NCI-H69 (cell line): ENCODE results near the gene GSTT2.
"Not testable (repeated sequence)": the region's sequence is repeated elsewhere in the genome, so short reads cannot be mapped to it uniquely, and the experiment has no call there.

Source experiments
- DNase-seq: peaks from one replicate; lab custom pipeline; 2025; lab: John Stamatoyannopoulos, UW

The GSTT2 gene

DNA sequence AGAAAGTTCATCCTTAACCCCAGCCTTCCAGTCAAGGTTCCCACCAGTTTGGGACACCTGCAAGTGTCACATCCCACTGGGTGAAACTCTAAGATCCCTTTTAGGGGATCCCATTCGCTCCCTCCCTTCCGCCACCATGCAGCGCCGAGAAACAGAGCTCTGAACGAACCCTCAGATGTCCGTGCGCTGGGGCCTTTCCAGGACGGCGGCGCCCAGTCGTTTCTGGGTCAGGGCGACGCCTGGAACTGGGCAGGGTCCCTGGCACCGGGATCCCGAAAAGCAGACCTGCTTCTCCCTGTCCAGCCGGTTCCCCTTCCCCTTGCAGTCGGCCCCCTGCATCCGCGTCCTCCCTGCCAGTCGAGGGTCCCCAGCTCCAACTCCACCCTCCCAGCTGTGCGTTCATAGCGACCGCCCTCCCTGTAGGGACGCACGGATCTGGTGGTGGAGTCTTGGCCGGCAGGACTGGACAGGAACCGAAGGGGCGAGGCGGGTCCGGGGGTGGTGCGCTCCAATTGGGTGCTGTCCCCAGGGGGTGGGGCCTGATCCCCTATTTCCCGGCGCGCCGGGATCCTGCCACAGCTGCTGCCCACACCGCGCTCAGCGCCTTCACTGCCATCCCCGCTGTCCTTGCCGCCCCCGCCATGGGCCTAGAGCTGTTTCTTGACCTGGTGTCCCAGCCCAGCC, at the start of gene GSTT2:
TSS of gene GSTT2 (plus strand) at position 578 of the 684 bp plus-strand sequence.
- not testable (repeated sequence) for DNase-seq

DNA sequence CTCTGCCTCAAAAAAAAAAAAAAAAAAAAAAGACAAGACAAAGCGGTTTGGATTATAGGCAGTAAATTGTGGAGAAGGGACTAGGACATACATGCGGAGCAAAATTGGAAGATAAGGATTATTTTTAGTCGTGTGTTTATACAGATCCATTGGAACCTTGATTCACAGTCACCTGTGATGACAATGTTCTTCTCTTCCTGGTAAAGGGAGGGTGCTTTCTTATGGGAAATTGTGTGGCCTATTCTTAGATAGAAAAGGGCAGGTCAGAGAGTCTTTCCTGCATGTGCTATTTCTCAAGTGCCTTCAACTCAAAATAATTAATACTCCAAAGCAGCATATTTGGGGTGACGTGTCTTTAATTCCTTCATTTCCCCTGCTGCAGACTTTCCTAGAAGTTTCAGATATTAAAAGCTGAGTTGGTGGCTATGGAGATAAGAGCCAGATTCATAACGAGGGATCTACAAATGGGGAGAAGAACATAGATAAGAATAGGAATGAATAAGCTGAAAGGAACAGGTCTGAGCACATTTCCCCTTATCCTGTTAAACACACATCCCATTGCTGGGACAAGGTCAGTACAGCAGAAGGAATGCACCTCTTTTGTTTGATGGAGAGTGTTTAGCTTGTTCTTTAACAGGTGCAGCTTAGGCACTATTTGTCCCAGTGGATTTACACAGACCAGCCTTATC, 41.5 kb upstream of the GSTT2 start:
- DNase-seq: no peak

DNA sequence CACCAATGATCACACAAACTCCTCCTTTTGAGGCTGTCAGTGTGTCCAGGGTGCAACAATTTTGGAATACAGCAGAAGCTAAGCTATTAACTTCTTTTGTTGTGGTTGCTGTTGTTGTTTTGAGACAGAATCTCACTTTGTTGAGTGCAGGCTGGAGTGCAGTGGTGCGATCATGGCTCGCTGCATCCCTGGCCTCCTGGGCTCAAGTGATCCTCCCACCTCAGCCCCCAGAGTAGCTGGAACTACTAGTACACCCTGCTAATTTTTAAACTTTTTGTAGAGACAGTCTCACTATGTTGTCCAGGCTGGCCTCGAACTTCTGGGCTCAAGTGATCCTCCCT, 40.9 kb upstream of the GSTT2 start:
- no peak for DNase-seq

DNA sequence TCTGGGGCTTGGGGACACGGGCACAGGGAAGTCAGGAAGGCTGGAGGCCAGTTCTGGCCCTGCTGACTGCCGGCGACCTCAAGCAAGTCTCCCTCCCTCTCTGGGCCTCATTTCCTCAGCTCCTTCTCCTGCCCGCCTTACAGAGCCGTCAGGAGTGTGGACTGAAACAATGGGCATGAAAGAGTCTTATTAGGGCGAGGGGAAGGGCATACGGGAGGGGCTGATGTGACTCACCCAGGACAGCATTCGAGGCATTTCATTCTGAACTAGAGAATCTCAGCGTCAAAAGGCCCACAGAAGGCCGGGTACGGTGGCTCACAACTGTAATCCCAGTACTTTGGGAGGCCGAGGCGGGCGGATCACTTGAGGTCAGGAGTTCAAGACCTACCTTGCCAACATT, 39.8 kb upstream of the GSTT2 start:
- DNase-seq: not testable (repeated sequence)

DNA sequence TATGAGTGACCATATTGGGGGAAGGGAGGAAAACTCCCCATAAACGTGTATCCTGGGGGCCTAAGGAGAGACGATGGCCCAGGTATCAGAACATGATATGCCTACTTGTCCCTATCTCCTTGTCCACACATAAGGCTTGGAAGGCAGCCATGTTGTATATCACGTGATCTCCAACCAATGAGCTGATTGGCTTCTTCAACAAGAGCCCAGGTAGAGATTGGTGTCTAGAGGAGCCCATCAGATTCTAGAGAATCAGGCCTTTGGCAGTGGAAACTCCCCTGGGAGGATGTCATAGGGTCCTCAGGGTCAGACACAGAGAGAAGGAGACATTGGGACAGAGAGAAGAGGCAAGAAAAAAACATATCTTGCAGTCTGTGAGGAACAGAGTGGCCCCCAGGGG, 32.5 kb upstream of the GSTT2 start:
- not testable (repeated sequence) for DNase-seq

DNA sequence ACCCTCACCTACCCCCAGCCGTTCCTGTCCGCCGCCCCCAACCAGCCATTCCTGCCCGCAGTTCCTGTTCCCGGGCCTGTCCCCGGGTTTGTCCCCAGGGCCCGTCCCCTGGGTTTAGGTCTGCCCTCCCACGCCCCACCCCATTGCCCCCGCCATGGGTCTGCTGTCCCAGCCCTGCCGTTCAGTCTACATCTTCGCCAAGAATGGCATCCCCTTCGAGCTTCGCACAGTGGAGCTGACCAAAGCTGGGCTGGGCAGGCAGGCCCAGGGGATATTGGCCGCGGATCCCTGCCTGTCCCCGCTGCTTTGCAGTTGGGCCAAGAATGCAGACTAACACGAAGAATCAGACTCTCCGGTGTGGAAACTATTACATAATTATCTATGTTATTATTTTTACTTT, 30.2 kb upstream of the GSTT2 start:
- DNase-seq: not testable (repeated sequence)

DNA sequence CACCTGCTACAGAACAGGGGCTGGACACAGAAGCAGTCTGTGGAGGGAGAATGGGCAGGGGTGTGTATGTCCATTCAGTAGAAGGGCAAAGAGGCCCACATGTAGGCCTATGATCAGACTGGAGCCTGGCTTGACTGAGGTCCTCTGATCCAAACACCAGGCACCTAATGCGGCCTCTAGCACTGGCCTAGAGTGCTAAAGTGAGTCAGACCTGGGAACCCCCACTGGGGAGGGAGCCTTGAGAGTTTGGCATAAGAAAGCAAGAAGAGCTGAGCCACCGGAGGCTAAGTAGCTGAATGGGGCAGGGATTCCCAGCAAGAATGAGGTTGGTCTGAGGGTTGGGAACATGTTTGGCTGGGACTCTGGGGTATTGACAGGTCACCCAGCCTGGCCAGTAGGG, 28.6 kb upstream of the GSTT2 start:
- not testable (repeated sequence) for DNase-seq

DNA sequence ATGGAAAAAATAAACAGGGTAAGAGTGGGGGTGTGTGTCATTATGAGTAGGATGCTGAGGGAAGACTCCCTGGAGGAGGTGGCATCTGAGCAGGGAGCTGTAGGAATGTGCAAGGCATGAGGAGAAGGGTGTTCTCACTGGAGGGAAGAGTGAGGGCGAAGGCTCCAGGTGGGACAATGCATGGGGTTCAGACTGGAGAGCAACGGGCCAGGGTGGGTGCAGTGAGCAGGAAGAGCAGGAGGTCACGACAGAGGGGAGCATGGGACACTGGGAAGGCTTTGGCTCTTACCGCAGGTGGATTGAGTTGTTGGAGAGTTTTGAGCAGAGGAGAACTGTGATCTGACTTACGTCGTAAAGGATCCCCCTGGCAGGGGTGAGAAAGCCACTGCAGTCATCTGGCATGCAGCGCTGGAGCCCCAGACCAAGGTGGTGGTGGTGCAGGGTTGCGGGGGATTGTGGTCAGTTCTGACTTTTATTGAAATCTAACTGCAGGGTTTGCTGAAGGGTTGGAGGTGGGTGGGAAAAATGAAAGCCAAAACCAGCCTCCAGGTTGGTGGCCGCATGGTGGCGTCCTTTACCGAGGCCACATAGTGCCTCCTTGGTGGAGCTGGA, 27.0 kb upstream of the GSTT2 start:
- not testable (repeated sequence) for DNase-seq

DNA sequence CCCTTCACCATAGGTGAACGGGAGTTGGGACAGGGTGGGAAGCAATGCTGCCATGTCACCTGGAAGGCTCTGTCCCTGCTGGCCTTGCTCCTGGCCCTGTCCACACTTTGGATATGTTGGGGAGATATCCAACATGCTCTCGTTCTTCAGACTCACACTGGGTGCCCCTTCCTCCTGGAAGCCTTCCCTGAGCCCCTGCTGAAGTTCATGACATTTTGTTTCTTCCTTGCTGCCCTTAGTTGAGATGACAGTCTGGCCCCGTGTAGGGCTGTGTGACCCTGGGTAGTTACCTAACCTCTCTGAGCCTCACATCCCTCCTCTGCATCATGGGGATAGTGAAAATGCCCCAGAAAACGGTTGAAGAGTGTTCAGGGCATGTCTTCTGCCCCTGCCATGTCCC, 26.4 kb upstream of the GSTT2 start:
- not testable (repeated sequence) for DNase-seq

DNA sequence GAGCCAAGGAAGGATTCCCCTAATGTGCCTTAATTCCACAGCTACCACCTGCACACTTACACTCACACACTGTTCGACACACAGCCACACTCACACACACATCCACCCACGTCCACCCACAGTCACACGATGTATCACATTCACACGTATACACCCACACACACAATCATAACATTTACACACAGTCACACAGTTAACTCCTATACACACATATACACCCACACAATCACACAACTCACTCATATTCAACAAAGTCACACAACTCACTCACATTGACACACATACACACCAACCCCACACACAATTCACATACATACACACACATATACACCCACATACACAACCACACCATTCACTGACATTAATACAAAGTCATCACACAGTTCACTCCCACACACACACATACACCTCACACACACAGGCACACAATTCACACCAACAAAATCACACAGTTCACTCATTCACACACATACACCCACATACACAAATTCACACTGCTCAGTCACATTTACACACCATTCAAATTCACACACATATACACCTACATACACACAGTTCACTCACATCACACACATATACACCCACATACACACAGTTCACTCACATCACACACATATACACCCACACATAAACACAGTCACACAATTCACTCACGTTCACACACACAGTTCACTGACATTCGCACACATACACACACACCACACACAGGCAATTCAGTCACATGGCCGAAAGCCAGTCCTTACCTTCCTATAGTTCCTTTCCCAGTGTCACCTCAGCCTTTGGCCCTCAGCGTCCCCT, 25.5 kb upstream of the GSTT2 start:
- not testable (repeated sequence) for DNase-seq

DNA sequence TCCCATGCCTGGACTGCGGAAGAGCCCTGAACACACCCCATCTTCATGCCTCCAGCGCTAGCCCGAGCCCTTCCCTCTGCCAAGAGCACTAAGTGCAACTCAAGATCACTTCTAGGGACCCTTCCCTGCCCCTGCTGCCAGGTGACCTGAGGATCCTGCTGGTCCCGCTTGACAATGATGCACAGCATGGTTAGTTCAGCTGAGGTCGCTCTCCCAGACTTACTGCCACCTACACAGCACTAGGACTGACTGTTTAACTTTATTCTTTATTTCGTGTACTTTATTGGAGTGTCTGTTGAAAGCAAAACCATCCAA, 25.0 kb upstream of the GSTT2 start:
- DNase-seq: not testable (repeated sequence)

DNA sequence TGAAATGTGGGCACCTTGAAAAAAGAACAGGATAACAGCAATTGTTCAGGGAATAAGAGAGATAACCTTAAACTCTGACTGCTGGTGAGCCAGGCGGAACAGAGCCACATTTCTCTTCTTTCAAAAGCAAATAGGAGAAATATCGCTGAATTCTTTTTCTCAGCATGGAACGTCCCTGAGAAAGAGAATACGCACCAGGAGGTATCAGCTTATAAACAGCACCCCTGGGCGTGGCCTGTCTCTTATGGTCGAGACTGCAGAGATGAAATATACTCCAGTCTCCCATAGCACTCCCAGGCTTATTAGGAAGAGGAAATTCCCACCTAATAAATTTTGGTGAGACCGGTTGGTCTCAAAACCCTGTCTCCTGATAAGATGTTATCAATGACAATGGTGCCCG, 24.0 kb upstream of the GSTT2 start:
- not testable (repeated sequence) for DNase-seq

DNA sequence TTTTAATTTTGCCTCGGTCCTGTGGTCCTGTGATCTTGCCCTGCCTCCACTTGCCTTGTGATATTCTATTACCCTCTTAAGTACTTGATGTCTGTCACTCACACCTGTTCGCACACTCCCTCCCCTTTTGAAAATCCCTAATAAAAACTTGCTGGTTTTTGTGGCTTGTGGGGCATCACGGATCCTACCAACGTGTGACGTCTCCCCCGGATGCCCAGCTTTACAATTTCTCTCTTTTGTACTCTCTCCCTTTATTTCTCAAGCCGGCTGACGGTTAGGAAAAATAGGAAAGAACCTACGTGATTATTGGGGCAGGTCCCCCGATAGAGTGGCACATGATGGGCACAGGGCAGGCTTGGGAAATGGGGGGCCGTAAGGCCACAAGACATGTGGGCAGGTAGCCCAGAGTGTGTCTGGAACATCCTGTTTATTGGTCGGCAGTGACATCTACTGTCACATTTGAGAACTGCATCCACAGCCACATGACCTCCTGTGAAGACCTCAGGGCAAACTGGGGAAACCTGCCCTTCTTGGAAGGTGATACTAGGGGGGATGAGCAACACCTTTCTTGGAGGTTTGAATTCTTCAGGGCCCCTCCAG, 23.5 kb upstream of the GSTT2 start:
- DNase-seq: peak; percentile 79

DNA sequence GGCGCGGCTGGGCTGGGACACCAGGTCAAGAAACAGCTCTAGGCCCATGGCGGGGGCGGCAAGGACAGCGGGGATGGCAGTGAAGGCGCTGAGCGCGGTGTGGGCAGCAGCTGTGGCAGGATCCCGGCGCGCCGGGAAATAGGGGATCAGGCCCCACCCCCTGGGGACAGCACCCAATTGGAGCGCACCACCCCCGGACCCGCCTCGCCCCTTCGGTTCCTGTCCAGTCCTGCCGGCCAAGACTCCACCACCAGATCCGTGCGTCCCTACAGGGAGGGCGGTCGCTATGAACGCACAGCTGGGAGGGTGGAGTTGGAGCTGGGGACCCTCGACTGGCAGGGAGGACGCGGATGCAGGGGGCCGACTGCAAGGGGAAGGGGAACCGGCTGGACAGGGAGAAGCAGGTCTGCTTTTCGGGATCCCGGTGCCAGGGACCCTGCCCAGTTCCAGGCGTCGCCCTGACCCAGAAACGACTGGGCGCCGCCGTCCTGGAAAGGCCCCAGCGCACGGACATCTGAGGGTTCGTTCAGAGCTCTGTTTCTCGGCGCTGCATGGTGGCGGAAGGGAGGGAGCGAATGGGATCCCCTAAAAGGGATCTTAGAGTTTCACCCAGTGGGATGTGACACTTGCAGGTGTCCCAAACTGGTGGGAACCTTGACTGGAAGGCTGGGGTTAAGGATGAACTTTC, 18.7 kb upstream of the GSTT2 start, which contains the start of gene GSTT2B:
TSS of gene GSTT2B (minus strand) at position 112 of the 688 bp plus-strand sequence. CDS start at position 48, 64 bp downstream.
- not testable (repeated sequence) for DNase-seq

DNA sequence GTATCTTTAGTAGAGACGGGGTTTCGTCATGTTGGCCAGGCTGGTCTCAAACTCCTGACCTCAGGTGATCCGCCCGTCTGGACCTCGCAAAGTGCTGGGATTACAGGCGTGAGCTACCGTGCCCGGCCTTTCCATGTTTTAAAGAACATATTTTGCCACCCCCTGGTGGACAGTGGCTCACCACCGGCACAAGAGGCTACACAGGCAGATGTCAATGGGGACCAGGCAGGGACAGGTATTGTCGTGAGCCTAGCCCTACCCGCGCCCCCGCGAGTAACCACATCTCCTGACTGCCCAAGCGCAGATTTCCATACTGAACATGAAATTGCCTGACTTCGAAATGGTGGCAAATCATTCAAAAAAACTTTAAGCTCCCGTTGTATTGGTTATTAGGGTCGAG, 13.8 kb upstream of the GSTT2 start:
- DNase-seq: not testable (repeated sequence)

DNA sequence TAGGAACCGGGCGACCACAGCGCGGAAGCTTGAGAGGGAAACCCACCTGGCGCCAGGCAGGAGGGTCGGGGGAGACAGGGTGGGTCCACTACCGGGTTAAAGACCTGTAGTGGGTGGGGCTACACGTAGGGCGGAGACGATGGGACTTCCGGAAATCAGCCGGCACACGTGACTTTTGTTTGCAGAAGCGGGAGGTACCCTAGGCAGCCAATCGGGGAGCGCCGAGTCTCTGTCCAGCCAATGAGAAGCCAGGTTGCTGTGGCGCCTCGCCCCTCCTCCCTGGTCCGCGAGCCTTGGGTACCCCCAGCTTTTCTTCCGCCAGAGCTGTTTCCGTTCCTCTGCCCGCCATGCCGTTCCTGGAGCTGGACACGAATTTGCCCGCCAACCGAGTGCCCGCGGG, 13.4 kb upstream of the GSTT2 start, which contains the start of gene DDTL:
TSS of gene DDTL (plus strand) at position 321 of the 400 bp plus-strand sequence. CDS start at position 348, 27 bp downstream.
- not testable (repeated sequence) for DNase-seq

DNA sequence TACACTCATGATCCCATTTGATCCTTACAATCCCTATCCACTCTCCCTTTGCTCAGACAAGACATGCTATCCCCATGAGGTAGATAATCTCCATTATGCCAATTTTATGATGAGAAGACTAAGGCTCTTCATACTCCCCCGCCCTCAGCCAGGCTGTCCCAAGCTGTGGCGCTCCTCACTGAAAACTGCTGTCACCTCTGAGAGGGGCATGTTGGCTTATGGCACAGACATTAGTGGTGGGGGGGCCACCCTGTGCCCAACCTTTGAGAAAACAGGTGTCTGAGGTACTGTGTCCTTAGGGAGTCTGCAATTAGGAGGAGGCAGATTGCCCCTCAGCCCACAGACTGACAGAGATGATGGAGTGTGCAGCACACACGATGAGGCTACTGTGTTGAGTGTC, 10.9 kb upstream of the GSTT2 start:
- peak; percentile 35 for DNase-seq

DNA sequence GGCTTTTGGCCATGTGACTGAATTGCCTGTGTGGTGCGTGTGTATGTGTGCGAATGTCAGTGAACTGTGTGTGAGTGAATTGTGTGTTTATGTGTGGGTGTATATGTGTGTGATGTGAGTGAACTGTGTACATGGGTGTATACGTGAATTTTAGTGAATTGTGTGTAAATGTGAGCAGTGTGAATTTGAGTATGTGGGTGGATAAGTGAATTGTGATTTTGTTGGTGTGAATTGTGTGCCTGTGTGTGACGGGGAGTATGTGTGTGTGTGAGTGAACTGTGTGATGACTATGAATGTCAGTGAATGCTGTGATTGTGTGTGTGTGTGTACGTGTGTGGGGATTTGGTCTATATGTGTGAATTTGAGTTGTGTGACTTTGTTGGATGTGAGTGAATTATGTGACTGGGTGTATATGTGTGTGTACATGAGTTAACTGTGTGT, 9.7 kb upstream of the GSTT2 start:
- no peak for DNase-seq

DNA sequence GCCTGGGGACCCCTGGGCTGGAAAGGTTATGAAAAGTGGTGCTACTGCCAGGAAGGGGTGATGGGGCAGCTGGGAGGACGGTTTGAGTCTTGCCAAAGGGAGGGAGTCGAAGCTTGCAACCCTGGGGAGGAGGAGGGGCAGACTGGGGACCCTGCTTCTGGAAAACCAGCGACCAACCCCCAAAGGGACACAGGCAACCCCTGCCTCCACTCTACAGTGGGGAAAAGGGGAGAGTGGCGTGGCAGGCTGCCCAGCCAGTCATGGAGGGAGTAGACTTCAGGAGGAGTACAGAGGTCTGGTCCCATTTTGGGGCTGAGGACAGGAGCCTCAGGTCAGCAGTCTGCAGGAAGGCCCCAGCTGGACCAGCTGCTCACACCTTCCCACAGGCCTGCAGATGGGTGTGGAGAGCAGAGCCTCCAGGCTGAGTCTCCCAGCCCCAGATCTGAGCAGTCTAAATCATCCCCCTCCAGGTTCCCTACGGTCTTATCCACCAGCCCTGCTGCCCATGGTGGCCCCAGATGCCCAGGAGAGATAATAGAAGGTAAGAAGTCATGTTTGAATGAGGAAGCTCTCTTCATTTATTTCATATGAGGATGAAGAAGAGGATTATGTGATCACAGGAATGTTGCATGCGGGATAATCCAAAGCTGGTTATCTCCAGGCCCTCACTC, 9.0 kb upstream of the GSTT2 start:
- DNase-seq: no peak

DNA sequence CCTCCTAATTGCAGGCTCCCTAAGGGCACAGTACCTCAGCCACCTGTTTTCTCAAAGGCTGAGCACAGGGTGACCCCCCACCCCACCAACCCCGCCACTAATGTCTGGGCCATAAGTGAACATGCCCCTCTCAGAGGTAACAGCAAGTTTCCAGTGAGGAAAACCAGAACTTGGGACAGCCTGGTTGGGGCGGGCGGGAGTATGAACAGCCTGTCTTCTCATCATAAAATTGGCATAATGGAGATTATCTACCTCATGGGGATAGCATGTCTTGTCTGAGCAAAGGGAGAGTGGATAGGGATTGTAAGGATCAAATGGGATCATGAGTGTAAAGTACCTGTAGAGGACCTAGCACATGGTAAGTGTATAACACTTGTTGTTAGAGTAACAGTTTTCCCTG, 8.0 kb upstream of the GSTT2 start:
- DNase-seq: not testable (repeated sequence)

DNA sequence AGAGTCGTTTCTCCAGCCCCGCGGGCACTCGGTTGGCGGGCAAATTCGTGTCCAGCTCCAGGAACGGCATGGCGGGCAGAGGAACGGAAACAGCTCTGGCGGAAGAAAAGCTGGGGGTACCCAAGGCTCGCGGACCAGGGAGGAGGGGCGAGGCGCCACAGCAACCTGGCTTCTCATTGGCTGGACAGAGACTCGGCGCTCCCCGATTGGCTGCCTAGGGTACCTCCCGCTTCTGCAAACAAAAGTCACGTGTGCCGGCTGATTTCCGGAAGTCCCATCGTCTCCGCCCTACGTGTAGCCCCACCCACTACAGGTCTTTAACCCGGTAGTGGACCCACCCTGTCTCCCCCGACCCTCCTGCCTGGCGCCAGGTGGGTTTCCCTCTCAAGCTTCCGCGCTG, 5.6 kb upstream of the GSTT2 start, which contains the start of gene DDT:
TSS of gene DDT (minus strand) at position 97 of the 400 bp plus-strand sequence. CDS start at position 70, 27 bp downstream.
- DNase-seq: not testable (repeated sequence)
